ENCODE data around the gene CAMK2A. TPM values are rescaled to one million over a fixed set of nuclear protein-coding genes. Genes with fewer than 3 reads are reported as not detected.

CAMK2A gene
- total and polyA plus RNA-seq, 4 donors, result under 0.01 TPM; not detected in 3

DNA sequence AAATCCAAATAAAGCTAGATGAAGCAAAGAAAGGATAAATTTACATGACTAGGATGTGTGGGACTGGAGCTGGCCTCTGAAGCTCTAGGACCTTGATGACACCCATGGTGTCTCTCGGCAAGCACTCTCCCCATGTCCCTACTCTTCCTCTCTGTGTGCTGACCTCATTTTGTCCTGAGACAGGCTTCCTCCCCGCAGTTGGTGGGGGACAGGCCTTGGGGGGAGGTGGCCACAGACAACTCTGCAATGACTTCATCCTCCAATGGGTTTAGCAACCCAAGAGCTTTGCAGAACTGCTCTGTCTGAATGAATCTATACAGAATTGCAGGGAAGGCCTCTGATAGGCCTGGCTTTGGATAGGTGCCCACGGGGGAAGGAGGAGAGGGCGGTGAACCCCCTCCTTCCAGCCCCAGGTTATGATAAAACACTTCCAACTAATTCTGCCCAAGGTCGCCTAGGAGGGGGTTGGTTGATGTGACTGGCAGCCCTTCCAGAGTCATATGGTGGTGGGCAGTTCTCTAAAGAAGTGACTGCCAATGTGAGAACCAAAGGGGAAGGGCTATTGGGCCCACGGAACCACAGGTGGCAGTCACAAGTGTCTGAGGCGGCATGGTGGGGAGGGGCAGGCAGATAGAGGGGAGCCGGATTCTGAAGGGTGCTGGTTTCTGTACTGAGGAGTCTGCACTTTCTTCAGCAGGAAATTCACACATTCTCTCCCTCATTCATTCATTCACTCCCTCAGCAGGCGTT, 93.7 kb downstream of the CAMK2A start:
- Histone ChIP-seq H3K27me3 (ENCODE audit: control insufficient read depth in 4 of 4, insufficient read depth in 4 of 4, low read length in 3 of 4) (no peaks in the 10 kb centered on the region), H3K36me3 (ENCODE audit: control insufficient read depth in 4 of 4, insufficient read depth in 3 of 4, low read depth in 1 of 4, low read length in 3 of 4) (no peaks in the 10 kb centered on the region), H3K9ac (ENCODE audit: low read depth in 1 of 2, low read length in 2 of 2) (no peak overlapping the region), H3K27ac (ENCODE audit: low read depth in 1 of 2, low read length in 2 of 2) (no peak overlapping the region), H3K9me3 (ENCODE audit: control insufficient read depth in 4 of 4, low read length in 3 of 4) (no peaks in the 10 kb centered on the region), H3K4me3 (ENCODE audit: low read depth in 1 of 3, low read length in 3 of 3) (no peak overlapping the region), H3K4me1 (ENCODE audit: control insufficient read depth in 4 of 4, insufficient read depth in 4 of 4, low read length in 3 of 4) (no peaks in the 10 kb centered on the region)
- TF ChIP-seq TAF1 (conservative IDR thresholded peaks at IDR 0.05) (no peak), RAD21 (IDR thresholded peaks at IDR 0.05) (no peak), GABPA (IDR thresholded peaks at IDR 0.05 in 1 of 2, conservative IDR thresholded peaks at IDR 0.05 in 1 of 2) (no peak), JUND (IDR thresholded peaks at IDR 0.05) (no peak), REST (IDR thresholded peaks at IDR 0.05) (no peak), HNF4A (conservative IDR thresholded peaks at IDR 0.05) (no peak), CTCF (IDR thresholded peaks at IDR 0.05; ENCODE audit: low read depth, low read length, missing input control) (no peak), ZBTB33 (IDR thresholded peaks at IDR 0.05) (no peak), NR2F2 (IDR thresholded peaks at IDR 0.05) (no peak), FOXA2 (IDR thresholded peaks at IDR 0.05) (no peak), RXRA (IDR thresholded peaks at IDR 0.05) (no peak), YY1 (IDR thresholded peaks at IDR 0.05) (no peak), FOXA1 (IDR thresholded peaks at IDR 0.05) (no peak), HNF4G (IDR thresholded peaks at IDR 0.05) (no peak)
- TF ChIP-seq, protein P1, sequence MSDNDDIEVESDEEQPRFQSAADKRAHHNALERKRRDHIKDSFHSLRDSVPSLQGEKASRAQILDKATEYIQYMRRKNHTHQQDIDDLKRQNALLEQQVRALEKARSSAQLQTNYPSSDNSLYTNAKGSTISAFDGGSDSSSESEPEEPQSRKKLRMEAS (IDR thresholded peaks at IDR 0.05), result no peak
- TF ChIP-seq, protein P2, sequence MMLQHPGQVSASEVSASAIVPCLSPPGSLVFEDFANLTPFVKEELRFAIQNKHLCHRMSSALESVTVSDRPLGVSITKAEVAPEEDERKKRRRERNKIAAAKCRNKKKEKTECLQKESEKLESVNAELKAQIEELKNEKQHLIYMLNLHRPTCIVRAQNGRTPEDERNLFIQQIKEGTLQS (IDR thresholded peaks at IDR 0.05), result no peak
- 82% methylated on average over 9 of the region's 9 CpGs for WGBS
- DNase-seq (ENCODE audit: low spot score), result no peak
